Measurements from ENCODE around the gene THBS3.
"Not testable (repeated sequence)": the region's sequence is repeated elsewhere in the genome, so short reads cannot be mapped to it uniquely, and the experiment has no call there.

The THBS3 gene

GRCh38 chr1:155244368-155245162 lies 36.9 kb upstream of the THBS3 start:
- peak; percentile 21; the same call in 1 of the 2 replicates for TF ChIP-seq CTCF (IDR thresholded peaks at IDR 0.05; ENCODE audit: borderline replicate concordance, insufficient read depth, low read depth, low read length)
- H3K4me3 ChIP-seq (ENCODE audit: low read depth, low read length), result peak overlapping the region; percentile 72

GRCh38 chr1:155242805-155243358 lies 35.2 kb upstream of the THBS3 start:
- peak overlapping the region; percentile 72 for H3K4me3 ChIP-seq (ENCODE audit: low read depth, low read length)
- TF ChIP-seq CTCF (IDR thresholded peaks at IDR 0.05; ENCODE audit: borderline replicate concordance, insufficient read depth, low read depth, low read length), result no peak

GRCh38 chr1:155241841-155242264 lies 34.2 kb upstream of the THBS3 start:
- TF ChIP-seq CTCF (IDR thresholded peaks at IDR 0.05; ENCODE audit: borderline replicate concordance, insufficient read depth, low read depth, low read length), result no peak

GRCh38 chr1:155241069-155241679 lies 33.5 kb upstream of the THBS3 start:
- no peak for TF ChIP-seq CTCF (IDR thresholded peaks at IDR 0.05; ENCODE audit: borderline replicate concordance, insufficient read depth, low read depth, low read length)
- peak overlapping the region; percentile 47 for H3K4me3 ChIP-seq (ENCODE audit: low read depth, low read length)

More at GRCh38 chr1:155241841-155242264, 34.2 kb upstream of the THBS3 start:
- no peak overlapping the region for H3K4me3 ChIP-seq (ENCODE audit: low read depth, low read length)

- TF ChIP-seq CTCF (IDR thresholded peaks at IDR 0.05; ENCODE audit: borderline replicate concordance, insufficient read depth, low read depth, low read length), result no peak
- H3K4me3 ChIP-seq (ENCODE audit: low read depth, low read length), result no peak overlapping the region
Observed at GRCh38 chr1:155236451-155236850, 28.8 kb upstream of the THBS3 start.

- not testable (repeated sequence) for H3K4me3 ChIP-seq (ENCODE audit: low read depth, low read length)
Observed at GRCh38 chr1:155235375-155235774, 27.7 kb upstream of the THBS3 start.

- not testable (repeated sequence) for H3K4me3 ChIP-seq (ENCODE audit: low read depth, low read length)
Observed at GRCh38 chr1:155233502-155233901, 25.8 kb upstream of the THBS3 start.

GRCh38 chr1:155232001-155232978 lies 24.6 kb upstream of the THBS3 start:
- H3K4me3 ChIP-seq (ENCODE audit: low read depth, low read length), result not testable (repeated sequence)

GRCh38 chr1:155231302-155231701 lies 23.6 kb upstream of the THBS3 start:
- not testable (repeated sequence) for H3K4me3 ChIP-seq (ENCODE audit: low read depth, low read length)

All from GM12875 (cell line).